Loucy (cell line): ENCODE results near the gene PKD2.
A peak's percentile ranks its signal among the peaks of the same experiment; 100 is the strongest.

ENCODE experiments used
- EZH2phosphoT487 ChIP-seq: fragments of 200-600 bp; IDR thresholded peaks from 2 replicates; pipeline ENCODE4 v1.6.1; 2018; ENCODE audit warnings: antibody characterized with exemption, mild to moderate bottlenecking, moderate library complexity, borderline replicate concordance
- TF ChIP-seq, protein P1 (sequence below): fragments of 200-600 bp; sonication (generic); conservative IDR thresholded peaks from 2 replicates; pipeline ENCODE4 v1.5.1; 2014; ENCODE audit warnings: mild to moderate bottlenecking, antibody characterized with exemption, low read length

- TF ChIP-seq, protein P1, sequence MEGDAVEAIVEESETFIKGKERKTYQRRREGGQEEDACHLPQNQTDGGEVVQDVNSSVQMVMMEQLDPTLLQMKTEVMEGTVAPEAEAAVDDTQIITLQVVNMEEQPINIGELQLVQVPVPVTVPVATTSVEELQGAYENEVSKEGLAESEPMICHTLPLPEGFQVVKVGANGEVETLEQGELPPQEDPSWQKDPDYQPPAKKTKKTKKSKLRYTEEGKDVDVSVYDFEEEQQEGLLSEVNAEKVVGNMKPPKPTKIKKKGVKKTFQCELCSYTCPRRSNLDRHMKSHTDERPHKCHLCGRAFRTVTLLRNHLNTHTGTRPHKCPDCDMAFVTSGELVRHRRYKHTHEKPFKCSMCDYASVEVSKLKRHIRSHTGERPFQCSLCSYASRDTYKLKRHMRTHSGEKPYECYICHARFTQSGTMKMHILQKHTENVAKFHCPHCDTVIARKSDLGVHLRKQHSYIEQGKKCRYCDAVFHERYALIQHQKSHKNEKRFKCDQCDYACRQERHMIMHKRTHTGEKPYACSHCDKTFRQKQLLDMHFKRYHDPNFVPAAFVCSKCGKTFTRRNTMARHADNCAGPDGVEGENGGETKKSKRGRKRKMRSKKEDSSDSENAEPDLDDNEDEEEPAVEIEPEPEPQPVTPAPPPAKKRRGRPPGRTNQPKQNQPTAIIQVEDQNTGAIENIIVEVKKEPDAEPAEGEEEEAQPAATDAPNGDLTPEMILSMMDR, result peak; percentile 87
- no peak for TF ChIP-seq EZH2phosphoT487
Observed at GRCh38 chr4:87973283-87974169, 33.9 kb upstream of the PKD2 start.
